ENCODE data around the gene POP4.
A peak's percentile ranks its signal among the peaks of the same experiment; 100 is the strongest.

The POP4 gene

GRCh38 chr19:29663861-29664752 is 58.0 kb downstream of the POP4 start:
- DNase-seq, result no peak

DNA sequence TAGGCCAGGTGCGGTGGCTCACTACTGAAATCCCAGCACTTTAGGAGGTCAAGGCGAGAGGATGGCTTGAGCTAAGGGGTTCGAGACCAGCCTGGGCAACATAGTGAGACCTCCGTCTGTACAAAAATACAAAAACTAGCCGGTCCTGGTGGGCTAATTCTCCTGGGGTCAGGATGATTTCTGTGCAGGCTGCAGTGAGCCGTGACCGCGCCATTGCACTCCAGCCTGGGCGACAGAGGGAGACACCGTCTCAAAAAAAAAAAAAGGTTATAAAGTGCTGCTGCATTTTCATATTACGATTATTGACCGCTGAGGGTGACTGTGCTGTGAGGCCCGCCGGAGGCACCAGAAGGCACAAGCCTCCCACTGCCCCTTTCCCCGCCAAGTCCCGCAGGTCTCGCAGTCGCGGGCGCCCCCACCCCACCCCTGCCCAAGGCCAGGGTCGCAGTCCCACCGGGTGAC is 58.7 kb downstream of the POP4 start:
- DNase-seq, result peak in 1 of 4 experiments; percentile 13

DNA sequence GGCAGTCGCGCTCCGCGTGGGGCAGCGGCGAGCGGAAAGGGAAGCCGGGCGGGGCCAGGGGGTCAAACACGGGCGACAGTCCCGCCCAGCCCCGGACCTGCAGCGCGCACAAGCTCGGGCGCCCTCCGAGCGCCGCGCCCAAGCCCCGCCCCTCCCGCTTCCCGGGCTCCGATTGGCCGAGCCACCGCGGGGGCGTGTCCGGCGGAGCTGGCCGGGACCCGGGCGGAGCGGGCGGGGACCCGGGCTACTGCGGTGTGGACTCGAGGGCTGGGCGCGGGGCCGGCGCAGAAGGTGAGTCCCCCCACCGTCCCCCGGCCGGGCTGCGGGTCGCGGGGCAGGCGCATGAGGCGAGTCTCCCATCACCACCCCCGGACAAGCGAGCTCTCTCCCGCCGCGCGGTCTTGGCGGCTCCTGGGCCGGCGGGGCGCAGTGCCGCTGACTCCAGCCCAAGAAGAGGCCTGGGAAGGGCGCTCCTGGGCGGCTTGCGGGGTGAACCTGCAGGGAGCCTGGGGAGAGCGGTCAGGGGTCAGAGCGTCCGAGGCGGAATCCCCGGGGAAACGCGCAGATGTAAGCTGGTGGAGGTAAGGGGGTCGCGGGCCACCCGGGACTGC is 59.2 kb downstream of the POP4 start, which contains the start of gene PLEKHF1:
PLEKHF1 (plus strand) TSS at position 247 of the 611 bp plus-strand sequence. CDS start 8,379 bp downstream, outside the sequence.
- peak; percentile 88 to 97 (median 92) for DNase-seq

DNA sequence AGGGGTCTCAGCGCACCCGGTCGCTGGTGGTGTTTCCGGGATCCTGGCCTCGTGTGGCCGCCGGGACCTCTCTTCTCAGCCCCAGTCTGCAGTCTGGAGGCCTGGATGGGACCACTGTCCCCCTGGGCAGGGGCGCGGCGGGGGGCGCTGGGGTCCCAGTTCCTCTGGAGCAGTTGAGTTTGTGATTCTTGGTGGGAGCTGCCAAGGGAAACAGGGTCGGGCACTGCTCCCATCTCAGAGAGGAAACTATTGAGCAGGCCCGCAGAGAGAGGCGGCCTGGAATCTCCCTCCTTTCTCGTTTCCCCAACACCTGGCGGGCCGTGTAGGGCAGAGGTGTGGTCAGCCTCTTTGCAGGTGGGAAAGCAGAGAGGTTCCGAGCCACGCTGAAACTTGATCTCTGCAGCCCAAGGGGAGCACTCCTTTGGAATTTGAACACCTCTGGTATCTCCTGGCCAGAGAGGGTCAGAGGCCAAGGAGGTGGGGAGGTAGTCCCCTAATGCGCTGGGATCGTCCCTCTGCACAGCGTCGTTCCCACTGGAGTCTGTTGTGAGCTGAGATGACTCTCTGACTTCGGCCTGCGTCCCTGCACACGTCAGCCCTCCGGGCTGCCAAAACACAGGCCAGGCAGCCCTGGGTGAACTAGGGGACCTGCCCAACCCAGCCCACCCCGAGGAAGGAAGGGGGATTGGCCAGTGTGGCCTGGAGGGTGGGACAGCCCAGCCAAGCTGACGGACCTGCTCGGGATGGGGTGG is 59.9 kb downstream of the POP4 start:
- DNase-seq, result no peak
